Calu3 (cell line): ENCODE results near the gene TNRC6C. TPM values are rescaled to one million over a fixed set of nuclear protein-coding genes. Genes with fewer than 3 reads are reported as not detected.

Source experiments
- BruUV-seq: library from RNA; stranded (reverse); fragments of 400-500 nt; replicated peaks from 2 replicates; lab custom pipeline; 2021; lab: Mats Ljungman, UMichigan
- CTCF ChIA-PET: fragments of 300-600 bp; sonication (Branson Sonifier 250); formaldehyde crosslinking; loops from one replicate; lab custom pipeline; 2022; ENCODE audit warnings: antibody characterized with exemption; lab: Charles Lee
- DNase-seq: peaks from one replicate; pipeline ENCODE4 v3.0.0; 2022
- H3K27ac Mint-ChIP-seq: one replicate; pipeline ENCODE4 v1.8.0; 2022; ENCODE audit warnings: mixed read lengths; ENCODE audit not compliant: unreplicated experiment
- H3K27me3 Mint-ChIP-seq: one replicate; pipeline ENCODE4 v1.8.0; 2022; ENCODE audit warnings: mixed read lengths; ENCODE audit not compliant: unreplicated experiment
- H3K36me3 Mint-ChIP-seq: one replicate; pipeline ENCODE4 v1.8.0; 2022; ENCODE audit warnings: mild to moderate bottlenecking, moderate library complexity, mixed read lengths; ENCODE audit not compliant: insufficient read depth, unreplicated experiment
- H3K4me1 Mint-ChIP-seq: one replicate; pipeline ENCODE4 v1.8.0; 2022; ENCODE audit warnings: mild to moderate bottlenecking, low read depth, mixed read lengths; ENCODE audit not compliant: unreplicated experiment
- H3K4me3 Mint-ChIP-seq: one replicate; pipeline ENCODE4 v1.8.0; 2022; ENCODE audit warnings: mild to moderate bottlenecking, low read depth, moderate library complexity, mixed read lengths; ENCODE audit not compliant: unreplicated experiment
- H3K9me3 Mint-ChIP-seq: one replicate; pipeline ENCODE4 v1.8.0; 2022; ENCODE audit warnings: low read depth, mixed read lengths; ENCODE audit not compliant: unreplicated experiment
- intact Hi-C: fragments of 100-400 bp; cut with micrococcal nuclease; formaldehyde crosslinking; loops from one replicate; pipeline ENCODE4 v1.10.0; 2022; ENCODE audit not compliant: unreplicated experiment
- total RNA-seq: library from RNA; stranded (reverse); gene quantifications from 2 replicates; pipeline ENCODE4 v1.2.3, GENCODE V29; 2022
- TF ChIP-seq, protein P1 (sequence below): fragments of 200-600 bp; IDR thresholded peaks from one replicate; pipeline ENCODE4 v1.8.0; 2022; ENCODE audit warnings: antibody characterized with exemption; ENCODE audit not compliant: unreplicated experiment

The TNRC6C gene
- total RNA-seq, 1 experiment from 2014 or later = 18.2 TPM

DNA sequence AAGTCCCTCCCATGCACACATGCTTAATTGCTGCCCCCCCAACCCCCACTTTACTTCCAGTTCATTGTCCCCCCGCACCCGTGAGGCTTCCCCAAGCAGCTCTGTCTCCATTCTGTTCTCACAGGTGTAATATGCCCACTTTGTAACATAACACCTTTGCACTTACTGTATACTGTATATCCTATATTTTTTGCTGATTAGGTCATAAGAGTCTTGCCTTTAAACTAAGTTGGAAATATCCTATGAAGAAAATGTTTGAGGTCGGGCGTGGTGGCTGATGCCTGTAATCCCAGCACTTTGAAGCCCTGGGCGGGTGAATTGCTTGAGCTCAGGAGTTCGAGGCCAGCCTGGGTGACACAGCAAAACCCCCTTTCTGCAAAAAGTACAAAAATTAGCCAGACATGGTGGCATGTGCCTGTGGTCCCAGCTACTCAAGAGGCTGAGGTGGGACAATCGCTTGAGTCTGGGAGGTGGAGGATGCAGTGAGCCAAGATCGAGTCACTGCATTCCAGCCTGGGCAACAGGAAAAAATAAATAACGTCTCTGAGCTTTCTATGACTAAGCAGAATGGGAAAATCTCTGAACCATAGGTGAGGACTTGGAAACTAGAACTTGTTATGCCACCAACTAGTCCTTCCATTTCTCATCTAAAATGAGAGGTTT, 76.1 kb downstream of the TNRC6C start:
- Mint-ChIP-seq H3K36me3 (no peaks in the 10 kb centered on the region), H3K4me1 (no peaks in the 10 kb centered on the region), H3K27me3 (no peaks in the 10 kb centered on the region), H3K9me3 (no peaks in the 10 kb centered on the region), H3K4me3 (no peak overlapping the region), H3K27ac (no peak overlapping the region)
- intact Hi-C loops = no loop called here
- TF ChIP-seq, protein P1, sequence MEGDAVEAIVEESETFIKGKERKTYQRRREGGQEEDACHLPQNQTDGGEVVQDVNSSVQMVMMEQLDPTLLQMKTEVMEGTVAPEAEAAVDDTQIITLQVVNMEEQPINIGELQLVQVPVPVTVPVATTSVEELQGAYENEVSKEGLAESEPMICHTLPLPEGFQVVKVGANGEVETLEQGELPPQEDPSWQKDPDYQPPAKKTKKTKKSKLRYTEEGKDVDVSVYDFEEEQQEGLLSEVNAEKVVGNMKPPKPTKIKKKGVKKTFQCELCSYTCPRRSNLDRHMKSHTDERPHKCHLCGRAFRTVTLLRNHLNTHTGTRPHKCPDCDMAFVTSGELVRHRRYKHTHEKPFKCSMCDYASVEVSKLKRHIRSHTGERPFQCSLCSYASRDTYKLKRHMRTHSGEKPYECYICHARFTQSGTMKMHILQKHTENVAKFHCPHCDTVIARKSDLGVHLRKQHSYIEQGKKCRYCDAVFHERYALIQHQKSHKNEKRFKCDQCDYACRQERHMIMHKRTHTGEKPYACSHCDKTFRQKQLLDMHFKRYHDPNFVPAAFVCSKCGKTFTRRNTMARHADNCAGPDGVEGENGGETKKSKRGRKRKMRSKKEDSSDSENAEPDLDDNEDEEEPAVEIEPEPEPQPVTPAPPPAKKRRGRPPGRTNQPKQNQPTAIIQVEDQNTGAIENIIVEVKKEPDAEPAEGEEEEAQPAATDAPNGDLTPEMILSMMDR = no peak
- BruUV-seq = no TSS peak
- CTCF ChIA-PET = interaction anchor here (1.0 kb wide), 1 partner anchor 15 kb away, joined by 3 read pairs; no protein-coding TSS in a partner anchor
- DNase-seq = no peak

DNA sequence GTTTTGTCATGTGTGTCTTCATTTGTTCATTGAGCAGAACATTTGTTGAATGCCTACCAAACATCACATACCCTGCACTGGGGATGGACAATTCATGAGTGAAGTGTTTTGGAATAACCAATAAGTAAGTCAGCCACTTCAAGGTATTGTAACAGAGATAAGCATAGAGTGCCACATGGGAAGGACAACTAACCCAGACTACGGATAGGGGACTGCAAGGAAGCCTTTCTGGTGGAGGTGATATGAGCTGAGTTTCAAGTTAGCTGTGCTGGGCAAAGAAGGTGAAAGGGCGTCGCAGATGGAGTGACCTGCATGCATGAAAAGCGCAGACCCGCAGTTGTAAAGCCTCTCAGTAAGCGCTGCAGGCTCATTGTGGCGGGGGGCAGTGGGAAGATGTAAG, 78.8 kb downstream of the TNRC6C start:
- no TSS peak for BruUV-seq
- intact Hi-C loops = no loop called here
- no peak overlapping the region for H3K27ac Mint-ChIP-seq
- DNase-seq = no peak
- no peaks in the 10 kb centered on the region for H3K27me3 Mint-ChIP-seq
- H3K9me3 Mint-ChIP-seq = no peaks in the 10 kb centered on the region
- CTCF ChIA-PET = interaction anchor here (0.6 kb wide), 1 partner anchor 1228 kb away, joined by 4 read pairs; no protein-coding TSS in a partner anchor
- TF ChIP-seq, protein P1 = no peak
- H3K36me3 Mint-ChIP-seq = peaks cover 3% of the 10 kb centered on the region
- H3K4me3 Mint-ChIP-seq = no peak overlapping the region
- H3K4me1 Mint-ChIP-seq = no peaks in the 10 kb centered on the region

DNA sequence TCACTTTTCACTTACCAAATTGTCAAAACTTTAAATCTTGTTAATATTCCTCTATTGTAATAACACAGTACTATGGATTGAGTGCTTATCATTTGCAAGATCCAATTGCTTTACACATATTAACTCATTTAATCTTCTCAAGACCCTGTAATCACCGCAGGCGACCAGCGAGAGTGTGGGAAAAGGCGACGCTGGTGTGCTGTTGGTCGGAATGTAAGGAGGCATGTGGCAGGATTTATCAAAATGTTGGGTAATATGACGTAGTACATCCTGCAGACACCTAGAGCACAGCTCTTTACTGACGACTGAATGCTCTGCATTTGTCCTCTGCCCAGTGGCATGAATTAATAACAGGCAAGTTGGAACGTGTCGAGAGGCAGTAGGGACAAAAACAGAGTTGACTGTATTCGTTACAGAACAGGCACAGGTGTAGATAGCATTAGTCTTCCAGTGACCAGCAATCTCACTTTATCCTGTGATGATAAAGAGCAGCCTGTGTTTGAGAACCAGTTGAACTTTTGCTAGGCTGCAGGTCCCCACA, 80.3 kb downstream of the TNRC6C start:
- DNase-seq = no peak
- TF ChIP-seq, protein P1 = no peak
- Mint-ChIP-seq H3K27me3 (no peaks in the 10 kb centered on the region), H3K9me3 (no peaks in the 10 kb centered on the region), H3K36me3 (peaks cover 3% of the 10 kb centered on the region), H3K27ac (no peak overlapping the region), H3K4me1 (no peaks in the 10 kb centered on the region), H3K4me3 (no peak overlapping the region)
- no TSS peak for BruUV-seq
- intact Hi-C loops = no loop called here
- CTCF ChIA-PET = no interaction called here

DNA sequence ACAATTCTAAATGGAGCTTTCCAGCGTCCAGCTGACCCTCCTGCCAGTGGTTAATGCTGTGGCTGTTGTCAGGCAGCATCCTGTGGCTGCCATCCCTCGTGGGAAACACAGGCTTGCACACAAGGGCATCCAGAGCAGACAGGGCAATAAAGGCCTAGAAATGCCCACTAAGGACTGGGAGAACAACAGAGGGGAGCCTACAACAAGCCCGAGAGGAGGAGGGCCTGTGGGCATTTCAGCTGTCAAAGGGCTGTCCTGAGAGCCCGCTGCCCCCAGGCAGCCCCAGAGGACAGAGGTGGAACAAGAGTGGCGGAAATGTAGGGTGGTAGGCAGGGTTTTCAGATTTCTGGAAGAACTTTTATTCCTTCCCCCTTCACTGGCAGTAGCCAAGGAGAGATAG, 81.1 kb downstream of the TNRC6C start:
- CTCF ChIA-PET = interaction anchor here (1.4 kb wide), 1 partner anchor 9 kb away, joined by 3 read pairs; no protein-coding TSS in a partner anchor
- intact Hi-C loops = no loop called here
- no TSS peak for BruUV-seq
- no peak overlapping the region for H3K27ac Mint-ChIP-seq
- TF ChIP-seq, protein P1 = no peak
- H3K4me3 Mint-ChIP-seq = no peak overlapping the region
- no peak for DNase-seq
- no peaks in the 10 kb centered on the region for H3K27me3 Mint-ChIP-seq
- H3K36me3 Mint-ChIP-seq = peaks cover 3% of the 10 kb centered on the region
- no peaks in the 10 kb centered on the region for H3K9me3 Mint-ChIP-seq
- no peaks in the 10 kb centered on the region for H3K4me1 Mint-ChIP-seq
